AG04450 (cell line): ENCODE results near the gene TMX4. TPM values are rescaled to one million over a fixed set of nuclear protein-coding genes. Genes with fewer than 3 reads are reported as not detected.

Experiments used
- CTCF ChIA-PET: fragments of 300-600, 350-600 bp; formaldehyde crosslinking; extraction: SDS; loops from one replicate; lab custom pipeline; 2022; ENCODE audit warnings: antibody characterized with exemption, inconsistent platforms; lab: Charles Lee
- POLR2A ChIA-PET: fragments of 350-600 bp; formaldehyde crosslinking; extraction: SDS; loops from one replicate; lab custom pipeline; 2021; ENCODE audit warnings: antibody characterized with exemption, inconsistent platforms; lab: Yijun Ruan, JAX
- DNase-seq: peaks from one replicate; pipeline ENCODE4 v3.0.0-alpha.2; 2011; ENCODE audit warnings: low read depth, low spot score
- H3K27ac ChIP-seq: one replicate; pipeline ENCODE4 v1.5.1; 2012; ENCODE audit warnings: low read depth, low read length, control low read depth
- H3K27me3 ChIP-seq: one replicate; pipeline ENCODE4 v1.6.0; 2012; ENCODE audit warnings: low read length; ENCODE audit not compliant: control insufficient read depth, insufficient read depth
- H3K4me3 ChIP-seq: 2 replicates; pipeline ENCODE4 v1.5.1; 2011; ENCODE audit warnings: mild to moderate bottlenecking, low read depth, low read length, control low read depth
- H3K9me3 ChIP-seq: 2 replicates; pipeline ENCODE4 v1.5.1; 2012; ENCODE audit warnings: low read length; ENCODE audit not compliant: control insufficient read depth, insufficient read depth
- polyA plus RNA-seq: library from polyadenylated mRNA; depleted of rRNA; stranded (reverse); fragments of >200 nt; gene quantifications from 2 replicates; pipeline ENCODE4 v1.2.3, GENCODE V29; 2011
- TF ChIP-seq, protein P1 (sequence below): IDR thresholded peaks from 2 replicates; pipeline ENCODE4 v1.5.1; 2011; ENCODE audit warnings: low read depth, low read length, control low read depth, inconsistent platforms

TMX4 gene
- polyA plus RNA-seq, 1 experiment = 15.6 TPM

DNA sequence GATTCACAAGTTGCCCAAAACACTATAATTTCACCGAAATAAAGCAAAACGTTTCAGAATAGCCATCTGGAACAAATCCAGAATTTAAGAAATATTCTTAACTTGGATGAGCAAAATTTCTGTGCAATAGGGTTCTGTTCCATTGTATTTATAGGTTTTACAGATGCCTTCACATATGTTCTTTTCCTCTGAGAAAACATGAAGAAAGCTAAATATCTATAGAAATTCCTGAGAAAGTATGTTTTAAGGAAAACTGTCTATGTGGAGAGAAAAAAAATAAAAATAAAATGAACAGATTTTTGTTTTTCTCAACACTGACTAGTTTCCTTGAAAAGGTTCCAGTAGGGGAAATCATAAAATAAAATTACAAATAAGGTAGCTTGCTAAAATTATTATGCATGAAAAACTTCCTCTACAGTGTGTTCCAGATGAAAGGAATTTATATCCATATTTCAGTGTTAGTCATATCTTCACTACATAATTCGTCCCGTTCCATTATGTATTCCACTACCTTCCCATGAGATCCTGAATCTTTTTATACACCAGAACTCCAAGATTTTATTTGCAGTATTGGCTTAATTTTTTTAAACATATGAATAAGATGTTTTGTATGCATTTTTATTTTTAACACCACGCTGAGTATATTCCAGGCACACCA, 42.4 kb upstream of the TMX4 start:
- H3K27me3 ChIP-seq = no peaks in the 10 kb centered on the region
- no peak overlapping the region for H3K27ac ChIP-seq
- TF ChIP-seq, protein P1, sequence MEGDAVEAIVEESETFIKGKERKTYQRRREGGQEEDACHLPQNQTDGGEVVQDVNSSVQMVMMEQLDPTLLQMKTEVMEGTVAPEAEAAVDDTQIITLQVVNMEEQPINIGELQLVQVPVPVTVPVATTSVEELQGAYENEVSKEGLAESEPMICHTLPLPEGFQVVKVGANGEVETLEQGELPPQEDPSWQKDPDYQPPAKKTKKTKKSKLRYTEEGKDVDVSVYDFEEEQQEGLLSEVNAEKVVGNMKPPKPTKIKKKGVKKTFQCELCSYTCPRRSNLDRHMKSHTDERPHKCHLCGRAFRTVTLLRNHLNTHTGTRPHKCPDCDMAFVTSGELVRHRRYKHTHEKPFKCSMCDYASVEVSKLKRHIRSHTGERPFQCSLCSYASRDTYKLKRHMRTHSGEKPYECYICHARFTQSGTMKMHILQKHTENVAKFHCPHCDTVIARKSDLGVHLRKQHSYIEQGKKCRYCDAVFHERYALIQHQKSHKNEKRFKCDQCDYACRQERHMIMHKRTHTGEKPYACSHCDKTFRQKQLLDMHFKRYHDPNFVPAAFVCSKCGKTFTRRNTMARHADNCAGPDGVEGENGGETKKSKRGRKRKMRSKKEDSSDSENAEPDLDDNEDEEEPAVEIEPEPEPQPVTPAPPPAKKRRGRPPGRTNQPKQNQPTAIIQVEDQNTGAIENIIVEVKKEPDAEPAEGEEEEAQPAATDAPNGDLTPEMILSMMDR = no peak
- no peak overlapping the region for H3K4me3 ChIP-seq
- H3K9me3 ChIP-seq = no peaks in the 10 kb centered on the region
- POLR2A ChIA-PET = interaction anchor here (0.6 kb wide), 1 partner anchor 21 kb away, joined by 3 read pairs; no protein-coding TSS in a partner anchor
- CTCF ChIA-PET = interaction anchor here (0.9 to 3.2 kb wide), 5 partner anchors 16 to 660 kb away, joined by 3 to 27 read pairs (median 6); no protein-coding TSS in a partner anchor
- no peak for DNase-seq

DNA sequence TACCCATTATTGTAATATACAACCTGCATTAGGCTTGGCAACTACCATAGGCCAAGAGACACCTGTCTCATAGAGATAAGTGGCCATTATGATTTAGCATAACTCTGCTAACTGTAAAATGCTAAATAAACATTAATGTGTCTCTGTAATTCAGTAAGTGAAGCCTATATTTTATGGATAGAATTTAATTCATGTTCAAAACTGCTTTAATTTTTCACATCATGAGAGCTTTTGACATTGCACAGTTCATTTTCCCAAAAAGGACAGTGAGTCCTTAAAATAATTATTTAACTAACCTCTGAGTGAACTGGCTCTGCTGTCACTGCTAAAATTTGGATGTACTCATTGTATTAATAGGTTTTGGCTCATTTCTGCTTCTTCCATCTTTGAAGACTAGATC, 41.4 kb upstream of the TMX4 start:
- H3K27ac ChIP-seq = no peak overlapping the region
- ChIA-PET POLR2A (no interaction called here), CTCF (no interaction called here)
- no peaks in the 10 kb centered on the region for H3K9me3 ChIP-seq
- TF ChIP-seq, protein P1 = no peak
- H3K27me3 ChIP-seq = no peaks in the 10 kb centered on the region
- H3K4me3 ChIP-seq = no peak overlapping the region
- no peak for DNase-seq

DNA sequence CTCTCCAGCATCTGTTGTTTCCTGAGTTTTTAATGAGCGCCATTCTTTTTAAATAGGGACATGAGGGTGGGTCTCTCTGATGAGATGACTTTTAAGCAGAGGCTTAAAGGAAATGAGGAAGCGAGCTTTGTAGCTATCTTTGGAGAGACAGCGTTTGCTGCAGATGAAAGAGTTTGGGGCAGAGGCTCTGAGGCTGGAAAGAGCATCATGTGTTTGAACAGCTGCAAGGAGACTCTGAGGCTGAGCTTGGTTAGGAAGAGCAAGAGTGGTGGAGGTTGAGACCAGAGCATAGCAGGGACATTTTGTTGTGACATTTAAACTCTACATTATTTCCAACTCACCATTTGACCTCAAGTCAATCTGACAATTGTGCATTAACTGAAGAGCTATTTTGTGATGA, 38.3 kb upstream of the TMX4 start:
- Histone ChIP-seq H3K4me3 (no peak overlapping the region), H3K9me3 (no peaks in the 10 kb centered on the region), H3K27me3 (no peaks in the 10 kb centered on the region), H3K27ac (no peak overlapping the region)
- ChIA-PET POLR2A (no interaction called here), CTCF (interaction anchor here (1.3 to 1.4 kb wide), 3 partner anchors 14 to 663 kb away, joined by 3 to 10 read pairs (median 8); no protein-coding TSS in a partner anchor)
- DNase-seq = no peak
- TF ChIP-seq, protein P1 = no peak

DNA sequence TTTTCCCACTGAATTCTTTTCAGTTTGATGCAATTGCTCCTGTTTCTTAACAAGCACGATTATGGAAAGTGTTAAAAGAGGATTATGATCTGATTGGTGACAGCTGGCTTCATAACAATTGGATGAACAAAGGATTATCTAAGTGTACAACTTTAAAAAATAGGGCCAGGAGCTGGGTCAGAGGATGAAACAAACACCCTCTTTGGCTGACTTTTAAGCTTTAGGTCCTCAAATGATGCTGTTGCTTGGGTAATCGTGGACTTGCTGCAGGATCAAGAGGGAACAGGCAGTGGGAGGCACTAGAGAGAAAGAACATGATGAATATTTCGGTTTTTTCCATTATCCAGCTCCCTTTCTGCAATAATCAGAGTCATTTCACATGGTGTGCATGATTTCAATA, 35.5 kb upstream of the TMX4 start:
- Histone ChIP-seq H3K27me3 (no peaks in the 10 kb centered on the region), H3K4me3 (no peak overlapping the region), H3K9me3 (no peaks in the 10 kb centered on the region), H3K27ac (no peak overlapping the region)
- TF ChIP-seq, protein P1 = no peak
- ChIA-PET CTCF (interaction anchor here (0.6 to 2.3 kb wide), 3 partner anchors 11 to 1746 kb away, joined by 3 to 16 read pairs (median 14); no protein-coding TSS in a partner anchor), POLR2A (no interaction called here)
- DNase-seq = no peak

DNA sequence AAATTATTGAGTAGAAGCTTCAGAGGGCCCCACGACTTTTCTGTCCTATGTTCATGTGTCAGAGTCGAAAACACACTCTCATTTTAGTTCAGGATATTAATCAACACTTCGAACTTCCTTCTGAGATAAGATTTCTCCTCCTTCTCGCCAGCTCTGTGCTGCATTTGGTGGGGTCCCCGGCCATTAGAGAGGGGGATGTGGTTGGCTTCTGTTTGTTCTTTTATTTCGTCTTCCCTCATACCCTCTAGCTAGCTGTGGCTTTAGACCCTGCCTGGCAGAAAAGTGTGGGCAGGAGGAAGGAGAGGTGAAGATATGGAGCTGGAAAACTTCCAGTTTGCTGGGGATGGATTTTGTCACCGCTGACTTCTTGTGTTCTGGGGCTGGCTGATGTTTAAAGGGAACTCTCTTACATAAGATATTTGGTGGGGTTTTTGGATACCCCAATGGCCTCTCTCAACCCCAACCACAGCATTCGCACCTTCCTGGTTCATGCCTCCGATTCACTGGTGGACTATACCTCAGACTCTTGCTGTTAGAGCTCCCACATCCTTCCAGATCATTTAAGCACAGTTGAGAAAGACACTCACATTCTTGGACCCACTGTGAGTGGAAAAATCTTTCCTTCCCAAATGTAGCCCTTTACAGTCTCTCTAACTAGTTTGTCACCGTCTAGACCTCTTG, 30.7 kb upstream of the TMX4 start:
- DNase-seq = no peak
- Histone ChIP-seq H3K4me3 (no peak overlapping the region), H3K27ac (no peak overlapping the region), H3K27me3 (no peaks in the 10 kb centered on the region), H3K9me3 (no peaks in the 10 kb centered on the region)
- CTCF ChIA-PET = interaction anchor here (12.8 kb wide), 1 partner anchor 670 kb away, joined by 384 read pairs; no protein-coding TSS in a partner anchor
- POLR2A ChIA-PET = no interaction called here
- TF ChIP-seq, protein P1 = no peak
